NCI-H2227 treated with DMSO at 0.1 percent for 48 hours (cell line): ENCODE data around the gene RUVBL1.

Experiments
- DNase-seq: peaks from one replicate; lab custom pipeline; 2025; lab: John Stamatoyannopoulos, UW

The RUVBL1 gene

DNA sequence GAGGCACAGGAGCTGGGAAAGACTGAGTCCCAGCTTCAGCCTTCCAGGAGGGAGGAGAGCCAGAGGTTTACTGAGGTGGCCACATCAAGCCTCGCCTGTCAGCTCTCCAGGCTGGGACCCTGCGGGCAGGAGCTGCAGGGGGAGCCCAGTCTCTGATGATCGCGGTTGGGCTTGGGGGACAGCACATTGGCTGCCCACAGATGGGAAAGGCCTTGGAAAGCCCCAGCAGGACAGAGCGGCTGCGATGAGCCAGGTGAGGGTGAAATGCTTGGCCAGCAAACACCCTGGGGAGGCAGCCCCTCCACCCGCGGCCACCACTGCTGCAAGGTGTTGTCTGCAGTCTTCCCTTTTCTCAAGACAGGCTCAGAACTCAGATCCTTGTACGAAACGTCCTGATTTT is 40.2 kb downstream of the RUVBL1 start:
- no peak for DNase-seq

- DNase-seq, result no peak
Observed at GRCh38 chr3:128082546-128082945, 41.1 kb downstream of the RUVBL1 start.

- no peak for DNase-seq
Observed at GRCh38 chr3:128081846-128082245, 41.8 kb downstream of the RUVBL1 start.

- DNase-seq, result no peak
Observed at GRCh38 chr3:128081226-128081625, 42.4 kb downstream of the RUVBL1 start.

- DNase-seq, result no peak
Observed at GRCh38 chr3:128080323-128081080, 43.1 kb downstream of the RUVBL1 start.

DNA sequence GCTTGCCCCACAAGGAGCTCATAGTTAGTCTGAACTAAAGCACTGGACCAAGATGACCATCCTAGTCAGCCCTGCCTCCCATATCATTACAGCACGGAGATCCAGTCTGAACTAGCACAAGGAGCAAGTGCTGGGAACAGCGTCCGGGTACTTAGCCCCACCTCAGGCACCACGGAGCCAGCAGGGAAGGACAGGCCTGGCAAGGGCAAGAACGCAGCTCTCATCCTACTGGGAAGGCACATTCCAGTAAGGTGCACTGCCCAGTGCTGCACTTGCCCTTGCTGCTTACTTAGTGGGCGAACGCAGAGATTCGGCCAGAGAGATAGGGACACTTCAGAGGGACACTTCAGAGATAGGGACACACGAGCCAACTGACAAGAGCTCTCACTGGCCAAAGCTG is 43.8 kb downstream of the RUVBL1 start:
- no peak for DNase-seq

DNA sequence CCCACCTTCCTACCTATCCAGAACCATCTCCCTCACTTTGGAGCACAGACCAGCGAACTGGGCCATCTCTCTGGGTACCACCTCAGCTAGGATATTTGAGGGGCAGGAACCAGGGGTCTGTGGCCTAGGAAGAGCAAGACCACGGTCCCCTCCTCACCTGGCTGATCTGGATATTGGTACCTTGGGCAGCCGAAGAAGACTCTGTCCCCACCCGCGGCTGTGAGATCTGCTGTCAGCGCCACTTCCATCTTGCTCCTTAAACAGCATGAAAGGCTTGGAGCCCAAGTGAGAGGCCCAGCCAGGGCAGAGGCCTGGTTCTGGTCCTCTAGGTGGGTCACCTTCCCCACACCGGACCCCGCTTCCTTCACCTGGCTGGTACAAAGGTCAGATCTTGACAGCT is 44.7 kb downstream of the RUVBL1 start:
- DNase-seq, result no peak

DNA sequence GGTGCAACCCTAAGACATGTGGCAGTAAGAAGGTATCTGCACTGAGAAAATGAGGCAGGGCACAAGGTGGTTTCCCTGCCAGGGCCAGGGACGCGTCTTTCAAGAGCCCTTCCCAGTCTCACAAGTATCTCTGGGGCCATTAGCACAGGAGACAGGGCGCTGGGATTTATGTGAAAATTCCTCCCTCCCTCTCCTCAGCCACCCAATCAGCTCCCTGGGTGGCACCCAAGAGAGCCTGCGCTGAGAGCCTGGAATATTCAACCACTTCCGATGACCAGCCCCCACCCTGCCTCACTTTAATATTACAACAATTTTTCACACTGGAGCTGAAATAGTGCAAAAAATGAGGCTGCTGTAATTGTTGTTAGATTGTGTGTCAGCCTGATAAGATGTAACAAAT is 45.3 kb downstream of the RUVBL1 start:
- DNase-seq, result no peak

DNA sequence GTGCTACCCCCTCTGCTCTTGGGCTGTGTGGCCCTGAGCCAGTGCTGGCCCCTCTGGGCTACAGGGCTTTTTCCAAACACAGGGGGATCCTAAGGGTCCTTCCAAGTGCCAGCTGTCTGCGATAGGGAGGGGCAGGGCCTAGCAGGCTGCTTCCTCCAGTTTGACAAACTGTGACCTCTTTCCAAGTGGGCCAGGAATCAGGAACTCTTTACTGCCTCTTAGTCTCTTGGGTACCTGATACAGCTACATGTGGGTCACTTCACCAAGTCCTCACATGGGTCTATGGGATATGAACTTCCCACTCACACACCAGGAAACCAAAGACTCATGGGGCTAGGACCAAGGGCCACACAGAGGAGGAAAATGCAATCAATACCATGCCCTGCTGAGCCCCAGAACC is 45.9 kb downstream of the RUVBL1 start:
- no peak for DNase-seq

GRCh38 chr3:128077202-128077624 is 46.4 kb downstream of the RUVBL1 start:
- DNase-seq, result no peak

GRCh38 chr3:128076483-128077201 is 47.0 kb downstream of the RUVBL1 start:
- DNase-seq, result no peak

DNA sequence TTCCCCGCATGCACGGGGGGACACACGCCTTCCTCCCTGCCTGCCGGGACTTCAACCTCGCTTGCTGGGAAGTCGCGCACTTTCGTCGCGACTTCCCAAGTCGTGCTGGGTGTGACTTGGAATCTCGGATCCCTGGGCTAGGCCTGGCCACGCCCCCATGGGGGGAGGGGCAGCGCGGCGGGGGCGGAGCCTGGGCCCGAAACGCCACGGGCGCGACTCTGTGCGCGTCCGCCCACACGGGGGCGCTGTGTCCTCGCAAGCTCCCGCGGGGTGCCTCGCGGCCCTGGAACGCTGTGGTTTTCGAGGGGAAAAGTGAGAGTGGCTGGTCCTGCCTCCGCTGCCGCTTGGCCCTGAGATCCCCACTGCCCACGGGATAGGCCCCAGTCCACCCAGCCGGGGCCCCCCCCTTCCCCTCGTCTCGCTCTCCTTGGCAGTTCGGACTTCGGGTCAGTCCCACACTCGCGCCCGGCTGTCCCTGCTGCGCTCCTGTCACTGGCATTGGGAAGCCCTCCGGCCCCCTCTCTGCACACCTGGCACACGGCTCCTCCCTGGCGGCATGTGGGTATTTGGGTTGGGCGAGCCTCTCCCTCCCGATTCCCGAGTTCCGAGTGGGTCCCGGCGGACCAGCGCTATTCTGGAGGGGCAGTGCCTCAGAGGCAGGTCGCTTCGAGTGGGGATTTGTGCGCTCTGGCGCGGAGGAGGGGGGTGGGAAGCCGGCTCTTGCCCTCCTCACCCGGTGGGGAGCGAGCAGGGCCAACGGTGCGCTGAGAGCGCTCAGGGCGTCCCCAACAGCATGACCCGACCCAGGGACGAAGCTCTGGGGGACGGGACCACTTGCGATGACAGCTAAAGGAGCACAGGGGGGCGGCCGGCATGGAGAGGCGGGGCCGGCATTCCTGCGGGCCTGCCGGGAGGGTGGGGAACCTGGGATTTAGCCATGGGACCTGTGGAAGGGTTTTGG is 47.8 kb downstream of the RUVBL1 start:
- DNase-seq, result no peak

DNA sequence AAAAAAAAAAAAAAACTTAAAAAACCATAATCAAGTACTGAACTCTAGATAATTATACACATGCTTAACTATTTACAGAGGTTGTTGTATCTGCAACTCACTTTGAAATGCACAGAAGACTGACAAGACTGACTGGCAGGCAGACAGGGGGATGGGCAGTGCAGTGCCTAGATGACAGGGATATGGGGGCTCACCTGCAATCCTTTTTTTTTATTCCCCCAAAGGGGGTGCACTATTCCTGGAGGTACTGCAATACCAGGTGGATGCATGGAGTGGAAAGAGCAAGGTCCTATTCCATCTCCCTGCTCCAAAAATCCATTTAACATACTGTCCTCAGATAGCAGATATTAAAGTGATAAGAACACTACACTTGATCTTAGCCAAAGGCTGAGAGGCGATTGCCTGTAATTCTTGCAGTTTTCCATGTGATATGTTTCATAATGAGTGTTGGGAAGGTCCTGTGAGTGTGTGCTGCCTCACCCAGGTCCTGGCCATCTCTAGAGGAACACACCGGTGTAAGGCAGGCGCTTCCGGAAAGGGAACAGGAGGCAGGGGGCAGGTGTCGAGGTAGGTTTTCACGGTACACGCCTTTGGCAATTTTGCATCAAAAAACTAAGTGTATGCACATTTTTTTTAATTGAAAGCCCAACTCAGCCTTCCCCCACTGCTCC is 48.6 kb downstream of the RUVBL1 start:
- DNase-seq, result no peak

DNA sequence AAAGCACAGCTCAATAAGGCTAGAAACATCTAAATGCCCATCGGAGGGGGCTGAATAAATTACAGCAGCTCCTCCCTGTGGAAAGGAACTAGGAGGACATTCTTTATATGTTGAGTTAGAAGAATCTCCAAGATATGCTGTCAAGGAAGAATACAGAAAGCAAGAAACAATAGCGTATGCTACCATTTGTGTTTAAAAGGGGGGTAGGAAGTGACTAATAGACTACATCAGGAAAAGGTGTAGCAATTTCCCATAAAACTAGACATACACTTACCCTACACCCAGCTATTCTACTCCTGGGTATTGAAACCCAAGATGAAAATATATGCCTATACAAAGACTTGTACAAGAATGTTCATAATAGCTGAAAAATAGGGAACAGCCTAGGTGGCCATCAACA is 49.8 kb downstream of the RUVBL1 start:
- DNase-seq, result no peak

GRCh38 chr3:128073185-128073725 is 50.4 kb downstream of the RUVBL1 start:
- DNase-seq, result no peak

DNA sequence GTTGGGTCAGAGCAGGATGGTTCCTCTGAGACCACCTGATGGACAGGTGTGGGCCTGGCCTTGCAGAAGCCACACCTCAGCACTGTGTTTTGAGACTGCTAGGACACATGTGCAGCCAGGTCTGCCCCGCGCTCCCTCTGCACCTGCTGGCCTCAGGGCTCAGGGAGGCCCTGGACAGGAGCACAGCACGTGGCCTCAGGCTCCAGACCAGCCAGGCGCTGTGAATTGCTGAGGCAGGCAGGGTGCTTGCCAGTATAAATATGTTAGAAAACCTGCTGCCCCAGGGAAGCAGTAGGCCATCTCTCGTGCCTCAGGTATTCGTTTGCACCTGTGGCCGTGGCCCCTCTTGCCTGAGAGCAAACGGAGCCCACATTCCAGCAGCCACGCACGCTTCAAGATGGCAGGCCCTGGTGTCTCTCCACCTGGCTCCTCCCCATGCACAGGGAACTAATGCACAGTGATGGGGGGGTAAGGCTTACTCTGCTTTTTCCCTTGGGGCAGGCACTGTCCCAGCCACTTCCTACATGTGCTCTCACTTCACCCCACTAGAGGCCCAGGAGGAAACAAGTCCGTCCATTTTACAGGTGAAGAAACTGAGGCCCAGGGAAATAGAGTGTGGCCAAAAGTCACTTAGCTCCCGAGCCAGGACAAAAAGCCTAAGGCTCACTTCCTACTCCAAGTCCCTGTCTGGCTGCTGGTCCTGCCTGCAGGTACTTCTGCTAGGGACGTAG is 51.0 kb downstream of the RUVBL1 start:
- no peak for DNase-seq

DNA sequence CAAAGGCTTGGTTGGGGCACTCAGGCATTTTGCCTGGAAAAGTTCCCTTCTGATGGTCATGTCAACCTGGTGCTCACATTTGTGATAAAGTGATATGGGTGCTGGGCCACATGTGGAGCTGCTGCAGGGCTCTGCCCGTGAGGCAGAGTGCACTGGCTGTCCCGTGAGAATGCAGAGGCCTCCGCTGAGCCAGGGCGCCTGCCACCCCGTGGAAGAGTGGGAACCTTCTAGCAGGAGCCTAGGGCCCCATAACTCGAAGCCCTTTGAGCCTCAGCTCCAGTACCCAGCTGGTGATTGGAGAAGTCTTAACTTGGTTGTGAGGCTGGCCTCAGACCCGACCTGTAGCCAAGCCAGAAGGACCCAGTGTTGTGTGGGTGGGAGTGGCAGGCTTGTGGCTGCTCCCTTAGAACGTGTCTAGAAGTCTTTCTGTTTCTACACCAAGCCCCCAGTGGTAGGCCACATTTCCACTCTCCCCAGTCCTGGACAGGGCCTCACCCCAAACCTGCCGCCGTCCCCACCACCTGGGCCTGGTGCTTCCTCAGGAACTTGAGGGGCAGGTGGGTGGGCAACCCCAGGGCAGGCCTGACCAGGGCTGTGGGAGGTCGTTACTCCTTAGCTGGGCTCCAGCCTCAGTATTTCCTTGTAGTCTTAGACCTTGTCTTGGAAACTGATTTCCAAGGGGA is 51.7 kb downstream of the RUVBL1 start:
- DNase-seq, result no peak

- no peak for DNase-seq
Observed at GRCh38 chr3:128070898-128071591, 52.6 kb downstream of the RUVBL1 start.

GRCh38 chr3:128069271-128069670 is 54.3 kb downstream of the RUVBL1 start:
- DNase-seq, result no peak

DNA sequence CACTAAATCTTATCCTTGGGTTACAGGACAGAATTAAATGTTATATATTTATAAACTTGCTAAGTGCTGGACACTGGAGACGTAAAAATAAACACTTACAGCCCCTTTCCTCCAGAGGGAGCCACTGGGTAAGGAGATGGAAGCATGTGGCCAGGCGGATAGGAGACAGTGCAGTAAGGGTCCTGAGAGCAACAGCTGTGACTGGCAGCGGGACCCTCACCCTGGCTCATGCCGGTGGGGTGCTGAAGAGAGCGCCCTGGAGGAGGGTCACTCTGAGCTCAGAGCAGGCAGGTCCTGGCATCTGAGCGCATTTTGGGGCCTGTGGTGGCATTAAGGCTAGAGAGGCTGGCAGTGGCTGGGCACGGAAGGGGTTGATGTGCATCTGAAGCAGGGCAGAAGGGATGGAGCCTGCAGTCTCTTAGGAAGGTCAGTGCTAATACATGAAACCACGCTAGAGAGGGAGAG is 55.4 kb downstream of the RUVBL1 start:
- no peak for DNase-seq
